HG03196 (cell line): ENCODE results near the gene PEAR1.

Source experiments
- ATAC-seq: cut with Tn5 transposase; IDR thresholded peaks from one replicate; pipeline ENCODE4 v1.9.1; 2021; ENCODE audit not compliant: unreplicated experiment

The PEAR1 gene, protein sequence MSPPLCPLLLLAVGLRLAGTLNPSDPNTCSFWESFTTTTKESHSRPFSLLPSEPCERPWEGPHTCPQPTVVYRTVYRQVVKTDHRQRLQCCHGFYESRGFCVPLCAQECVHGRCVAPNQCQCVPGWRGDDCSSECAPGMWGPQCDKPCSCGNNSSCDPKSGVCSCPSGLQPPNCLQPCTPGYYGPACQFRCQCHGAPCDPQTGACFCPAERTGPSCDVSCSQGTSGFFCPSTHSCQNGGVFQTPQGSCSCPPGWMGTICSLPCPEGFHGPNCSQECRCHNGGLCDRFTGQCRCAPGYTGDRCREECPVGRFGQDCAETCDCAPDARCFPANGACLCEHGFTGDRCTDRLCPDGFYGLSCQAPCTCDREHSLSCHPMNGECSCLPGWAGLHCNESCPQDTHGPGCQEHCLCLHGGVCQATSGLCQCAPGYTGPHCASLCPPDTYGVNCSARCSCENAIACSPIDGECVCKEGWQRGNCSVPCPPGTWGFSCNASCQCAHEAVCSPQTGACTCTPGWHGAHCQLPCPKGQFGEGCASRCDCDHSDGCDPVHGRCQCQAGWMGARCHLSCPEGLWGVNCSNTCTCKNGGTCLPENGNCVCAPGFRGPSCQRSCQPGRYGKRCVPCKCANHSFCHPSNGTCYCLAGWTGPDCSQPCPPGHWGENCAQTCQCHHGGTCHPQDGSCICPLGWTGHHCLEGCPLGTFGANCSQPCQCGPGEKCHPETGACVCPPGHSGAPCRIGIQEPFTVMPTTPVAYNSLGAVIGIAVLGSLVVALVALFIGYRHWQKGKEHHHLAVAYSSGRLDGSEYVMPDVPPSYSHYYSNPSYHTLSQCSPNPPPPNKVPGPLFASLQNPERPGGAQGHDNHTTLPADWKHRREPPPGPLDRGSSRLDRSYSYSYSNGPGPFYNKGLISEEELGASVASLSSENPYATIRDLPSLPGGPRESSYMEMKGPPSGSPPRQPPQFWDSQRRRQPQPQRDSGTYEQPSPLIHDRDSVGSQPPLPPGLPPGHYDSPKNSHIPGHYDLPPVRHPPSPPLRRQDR

GRCh38 chr1:156893048-156893953 lies at the start of gene PEAR1:
Gene PEAR1, plus strand, starts transcription at chr1:156893718. Its CDS starts 10,209 bp downstream, at chr1:156903927.
- ATAC-seq = no peak

DNA sequence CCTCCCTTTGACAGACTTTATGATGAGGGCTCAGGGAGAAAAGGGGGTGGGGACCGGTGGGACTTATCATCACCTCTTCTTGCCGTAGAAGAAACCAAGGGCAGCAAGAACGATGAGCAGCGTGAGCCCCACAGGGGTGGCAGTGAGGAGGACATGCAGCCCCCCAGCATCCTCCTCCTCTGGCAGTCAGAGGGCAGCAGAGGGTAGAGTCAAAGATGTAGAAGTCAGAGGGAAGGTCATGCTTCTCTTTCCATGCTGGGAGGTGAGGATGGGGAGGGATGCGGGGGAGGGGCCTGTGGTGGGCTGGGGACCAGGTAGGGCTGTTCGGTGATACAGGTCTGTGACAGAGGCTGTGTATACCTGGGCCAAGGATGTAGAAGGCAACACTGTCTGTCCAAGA lies 49.4 kb upstream of the PEAR1 start:
- ATAC-seq = no peak

DNA sequence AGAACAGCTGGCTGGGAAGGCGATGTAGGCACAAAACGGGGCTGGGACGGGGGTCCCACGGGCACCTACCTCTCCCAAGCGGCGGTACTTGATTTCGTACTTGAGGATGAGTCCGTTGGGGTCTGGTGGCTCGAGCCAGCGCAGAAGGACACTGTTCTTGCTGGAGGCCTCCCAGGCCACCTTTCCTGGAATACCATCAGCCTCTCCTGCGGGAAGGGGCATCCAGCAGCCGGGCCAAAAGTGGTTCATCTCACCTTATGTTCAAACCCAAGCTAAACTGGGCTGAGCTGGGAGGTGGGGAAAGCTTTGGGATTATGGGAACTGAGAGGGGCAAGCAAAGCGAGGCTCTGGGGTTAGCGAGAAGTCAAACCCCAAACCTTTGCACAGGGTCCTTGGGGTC lies 48.9 kb upstream of the PEAR1 start:
- ATAC-seq = no peak

GRCh38 chr1:156845055-156845952 lies 48.2 kb upstream of the PEAR1 start:
- ATAC-seq = no peak

GRCh38 chr1:156845953-156846545 lies 47.5 kb upstream of the PEAR1 start:
- no peak for ATAC-seq

DNA sequence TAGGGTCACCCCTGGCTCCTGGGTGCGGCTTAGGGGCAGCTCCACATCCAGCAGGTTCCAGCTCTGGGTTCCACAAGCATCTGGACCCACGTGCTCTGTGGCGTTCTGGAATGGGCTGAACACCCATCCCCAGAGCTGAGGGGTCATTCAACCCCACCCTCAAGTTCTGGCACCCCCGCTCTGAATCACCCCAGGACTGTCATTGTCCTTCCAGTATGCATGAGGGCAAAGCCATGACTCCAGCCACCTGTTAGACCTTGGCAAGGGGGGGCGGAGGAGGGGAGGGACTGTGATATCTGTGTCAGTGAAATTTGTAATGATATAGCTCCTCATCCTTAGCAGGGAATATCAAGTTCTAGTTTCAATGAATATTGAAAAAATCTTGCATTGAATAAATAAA lies 46.9 kb upstream of the PEAR1 start:
- ATAC-seq = no peak

GRCh38 chr1:156847591-156848460 lies 45.7 kb upstream of the PEAR1 start:
- ATAC-seq = no peak

GRCh38 chr1:156848461-156849150 lies 44.9 kb upstream of the PEAR1 start:
- ATAC-seq = no peak

DNA sequence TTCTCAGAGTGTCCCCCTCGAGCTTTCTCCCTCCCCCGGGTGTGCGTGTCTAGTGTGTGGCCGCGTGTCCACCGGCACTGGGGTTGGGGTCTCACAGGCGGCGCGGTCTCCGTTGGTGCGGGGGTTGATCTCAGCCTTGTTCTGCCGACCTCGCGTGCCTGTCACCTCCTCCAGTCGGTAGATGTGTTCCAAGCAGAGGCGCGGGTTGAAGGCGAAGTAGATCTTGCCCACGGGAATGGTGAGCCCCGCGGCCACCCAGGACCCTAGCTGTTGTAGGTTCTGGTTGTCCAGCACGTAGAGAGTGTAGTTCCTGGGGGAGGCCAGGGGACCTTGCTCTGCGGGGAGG lies 44.4 kb upstream of the PEAR1 start:
- ATAC-seq = no peak

DNA sequence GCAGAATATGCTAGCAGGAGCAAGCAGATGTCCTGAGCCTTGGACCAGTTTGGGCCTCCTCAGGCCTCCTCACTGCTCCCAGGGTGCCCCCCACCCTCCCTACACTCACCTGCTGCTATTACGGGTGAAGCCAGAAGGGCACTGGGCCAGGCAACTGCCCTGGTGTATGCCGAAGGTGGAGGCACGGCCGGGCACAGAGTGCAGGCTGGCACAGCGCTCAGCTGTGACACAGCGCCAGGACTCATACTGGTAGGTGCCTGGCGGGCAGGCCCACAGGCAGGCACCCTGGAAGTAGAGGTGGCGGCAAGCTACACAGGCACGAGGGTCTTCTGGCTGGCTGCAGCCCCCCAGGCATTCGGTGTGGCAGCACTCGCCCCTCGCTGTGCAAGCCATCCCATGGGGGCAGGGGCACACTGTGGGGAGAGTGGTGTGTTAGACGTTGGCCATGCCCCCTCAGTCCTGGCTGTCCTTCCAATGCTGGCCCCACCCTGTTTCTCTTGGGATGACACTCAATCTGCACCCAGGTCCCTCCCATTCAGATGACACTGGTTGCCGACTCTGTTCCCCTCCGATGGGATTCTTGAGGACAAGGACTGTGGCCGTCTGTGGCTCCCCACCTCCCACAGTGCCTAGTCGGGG lies 41.6 kb upstream of the PEAR1 start:
- ATAC-seq = no peak

- ATAC-seq = no peak
These were observed 41.1 kb upstream of the PEAR1 start for GRCh38 chr1:156852418-156852874.

DNA sequence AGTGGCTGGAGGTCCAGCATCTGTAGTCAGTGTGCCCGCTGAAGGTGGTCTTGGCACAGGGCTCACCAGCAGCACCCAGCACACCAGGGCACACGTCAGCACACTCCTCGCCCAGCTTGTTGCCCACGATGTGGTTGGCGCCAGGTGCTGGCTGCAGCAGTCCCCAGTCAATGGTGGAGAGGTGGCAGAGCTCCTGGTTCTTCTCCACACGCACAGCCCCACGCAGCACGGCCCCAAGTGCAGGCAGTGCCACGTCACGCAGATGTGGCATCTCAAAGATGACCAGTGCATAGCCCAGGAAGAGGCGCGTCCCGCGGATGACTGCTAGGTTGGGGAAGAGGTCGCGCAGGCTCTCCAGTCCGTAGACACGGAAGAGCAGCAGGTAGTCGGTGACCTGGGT lies 39.8 kb upstream of the PEAR1 start:
- no peak for ATAC-seq

GRCh38 chr1:156854634-156855033 lies 38.9 kb upstream of the PEAR1 start:
- no peak for ATAC-seq

- no peak for ATAC-seq
These were observed 37.2 kb upstream of the PEAR1 start for GRCh38 chr1:156856282-156856785.

- ATAC-seq = no peak
These were observed 36.0 kb upstream of the PEAR1 start for GRCh38 chr1:156857532-156857931.

GRCh38 chr1:156858555-156858956 lies 35.0 kb upstream of the PEAR1 start:
- no peak for ATAC-seq

- ATAC-seq = no peak
These were observed 34.5 kb upstream of the PEAR1 start, which contains the start of gene INSRR for GRCh38 chr1:156858959-156859522. Gene INSRR, minus strand, starts transcription at chr1:156859117. Its CDS starts 496 bp downstream, at chr1:156858621.
